Fibroblast of skin of scalp (primary cell): ENCODE measurements around the gene ZNF609.
"Not testable (repeated sequence)": the region's sequence is repeated elsewhere in the genome, so short reads cannot be mapped to it uniquely, and the experiment has no call there.

ENCODE experiments used
- DNase-seq: peaks from one replicate; pipeline ENCODE4 v3.0.0-alpha.2; 2013

ZNF609 gene

DNA sequence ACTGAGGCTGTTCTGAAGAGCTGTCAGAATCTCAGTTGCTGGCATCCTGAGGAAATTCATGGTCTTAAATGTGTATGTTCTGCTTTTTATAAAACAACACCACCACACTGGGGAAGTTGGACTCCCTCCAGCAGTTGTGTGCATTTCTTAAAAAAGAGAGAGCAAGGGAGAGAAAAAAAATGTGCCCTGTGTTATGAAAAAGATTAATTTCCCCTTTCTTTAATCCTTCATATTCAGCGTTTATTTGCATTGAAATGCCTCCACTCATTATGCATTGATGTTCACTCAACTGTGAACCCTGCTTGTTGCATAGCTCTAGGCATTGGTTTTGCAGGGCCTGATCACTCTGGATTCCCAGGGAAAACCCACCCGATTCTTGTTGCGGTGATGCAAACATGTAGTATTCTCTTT, 4.4 kb upstream of the ZNF609 start:
- no peak for DNase-seq

DNA sequence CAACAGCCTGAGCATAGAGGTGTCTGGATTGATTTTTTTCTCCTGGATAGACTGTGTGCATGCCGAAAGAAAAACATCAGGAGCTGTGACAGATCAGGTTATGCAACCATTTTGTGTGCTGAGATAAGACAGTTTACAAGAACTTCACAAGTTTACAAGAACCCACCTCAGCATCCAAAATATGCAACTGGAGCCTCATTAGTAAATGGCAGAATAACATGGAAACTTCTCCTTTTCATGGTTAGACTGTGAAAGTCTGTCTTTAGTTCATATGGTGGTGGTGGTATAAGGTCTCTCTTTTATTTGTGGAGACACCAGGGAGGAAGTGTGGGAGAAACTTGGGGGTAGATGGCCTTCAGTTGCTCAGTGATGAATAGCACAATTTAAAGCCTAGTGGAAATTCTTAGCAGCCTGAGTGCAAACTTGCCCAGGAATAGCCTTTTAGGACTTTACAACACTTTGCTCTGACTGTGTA, 3.7 kb upstream of the ZNF609 start:
- DNase-seq, result no peak

DNA sequence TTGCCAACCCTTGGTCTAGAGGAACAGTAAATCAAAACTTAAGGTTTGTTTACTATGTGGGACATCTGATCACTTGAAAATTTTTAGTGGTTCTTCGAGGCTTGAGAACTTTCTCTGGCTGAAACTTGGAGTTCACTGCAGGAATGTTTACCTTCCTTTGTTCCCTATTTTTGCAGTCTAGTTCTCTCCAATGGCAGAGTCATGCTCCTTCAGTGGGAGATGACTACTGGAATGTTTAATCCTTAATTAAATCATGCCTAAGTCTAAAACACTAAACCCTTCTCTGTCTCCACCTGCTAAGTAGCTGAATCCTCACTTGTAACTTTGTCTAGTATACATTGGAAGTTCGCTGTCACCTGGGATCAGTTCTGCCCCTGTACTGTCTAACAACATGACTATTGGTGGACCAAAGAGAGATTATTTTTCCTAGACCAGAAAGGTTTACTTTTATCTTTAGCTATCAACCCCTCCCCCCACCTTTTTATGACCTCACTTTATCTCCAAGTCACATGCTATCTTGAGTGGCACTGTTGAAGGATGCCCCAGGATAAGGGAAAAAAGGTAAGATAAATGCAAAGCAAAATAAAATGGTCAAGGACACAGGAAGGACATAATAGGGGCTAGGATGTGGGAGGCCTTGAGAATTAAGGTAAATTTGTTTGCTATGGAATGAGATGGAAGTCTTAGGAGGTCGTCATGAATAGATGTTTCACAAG, 1.2 kb upstream of the ZNF609 start:
- no peak for DNase-seq

- peak; percentile 82 for DNase-seq
Observed at GRCh38 chr15:64460724-64461720, 644 bp downstream of the ZNF609 start.

DNA sequence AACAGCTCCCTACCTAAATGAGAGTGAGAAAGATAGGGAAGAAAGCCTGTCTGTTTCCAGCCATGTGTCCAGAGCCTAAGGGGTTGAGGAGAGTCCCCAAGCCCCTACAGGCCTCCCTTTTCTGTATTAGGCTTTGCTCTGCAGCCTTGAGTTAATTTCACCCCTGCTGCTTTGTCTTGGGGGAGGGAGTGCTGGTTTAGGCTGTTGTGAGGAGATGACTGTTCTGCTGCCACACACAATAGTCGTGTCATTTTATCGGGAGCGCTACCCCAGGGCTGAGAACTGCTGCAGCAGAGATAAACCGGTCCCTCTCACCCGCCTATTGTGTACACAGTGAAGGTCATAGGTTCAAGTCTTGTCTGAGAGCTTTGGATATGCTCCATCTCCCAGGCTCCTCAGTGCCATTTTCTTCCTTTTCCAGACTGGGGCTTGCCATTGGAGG, 1.4 kb downstream of the ZNF609 start:
- peak; percentile 36 for DNase-seq

DNA sequence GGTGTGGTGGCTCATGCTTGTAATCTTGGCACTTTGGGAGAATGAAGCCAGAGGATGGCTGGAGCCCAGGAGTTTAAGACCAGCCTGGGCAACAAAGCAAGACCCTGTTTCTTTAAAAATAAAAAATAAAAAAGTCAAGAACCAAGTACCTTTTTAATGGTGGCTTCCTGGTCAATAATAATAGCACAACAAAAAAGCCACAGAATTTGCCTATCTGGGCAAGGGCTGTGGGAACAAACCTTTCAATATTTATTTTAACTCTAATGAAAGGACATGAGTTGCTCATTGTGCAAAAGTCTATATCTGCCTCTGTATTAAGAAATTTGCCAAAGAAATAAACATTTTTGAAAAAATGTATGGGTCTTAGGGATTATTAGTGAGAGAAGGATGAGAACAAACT, 2.1 kb downstream of the ZNF609 start:
- DNase-seq, result no peak

DNA sequence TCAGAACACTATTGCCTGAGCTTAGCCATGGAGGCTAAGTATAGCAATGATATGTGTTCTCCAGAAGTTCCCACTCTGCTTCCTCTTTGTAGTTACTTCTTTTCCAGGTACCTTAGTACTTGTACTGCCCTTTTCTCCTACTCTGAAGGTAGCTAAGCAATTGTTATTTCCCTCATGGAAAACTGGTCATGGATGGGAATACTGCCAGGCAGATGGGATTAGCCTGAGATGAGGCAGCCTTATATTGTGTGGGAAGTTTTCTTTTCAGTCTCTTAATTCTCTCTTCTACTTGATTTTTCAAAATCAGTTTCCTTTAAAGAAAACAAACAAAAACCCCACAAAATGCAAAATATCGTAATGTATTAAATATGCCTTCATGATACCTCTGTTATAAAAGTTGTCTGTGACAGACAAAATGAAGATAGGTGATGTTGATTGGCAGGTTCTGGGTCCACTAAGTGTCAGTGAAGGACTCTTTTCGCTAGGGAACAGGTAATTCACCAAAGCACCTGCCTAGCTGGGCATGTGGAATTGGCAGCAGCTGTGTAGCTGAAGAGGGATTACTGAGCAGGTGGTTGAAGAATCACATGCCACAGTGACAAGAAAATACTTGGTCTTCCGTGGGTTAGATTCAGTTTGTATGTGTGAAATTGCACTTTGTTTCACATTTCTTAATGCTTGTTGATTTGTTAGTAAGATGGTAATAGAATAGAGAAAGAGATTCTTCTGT, 4.1 kb downstream of the ZNF609 start:
- no peak for DNase-seq

DNA sequence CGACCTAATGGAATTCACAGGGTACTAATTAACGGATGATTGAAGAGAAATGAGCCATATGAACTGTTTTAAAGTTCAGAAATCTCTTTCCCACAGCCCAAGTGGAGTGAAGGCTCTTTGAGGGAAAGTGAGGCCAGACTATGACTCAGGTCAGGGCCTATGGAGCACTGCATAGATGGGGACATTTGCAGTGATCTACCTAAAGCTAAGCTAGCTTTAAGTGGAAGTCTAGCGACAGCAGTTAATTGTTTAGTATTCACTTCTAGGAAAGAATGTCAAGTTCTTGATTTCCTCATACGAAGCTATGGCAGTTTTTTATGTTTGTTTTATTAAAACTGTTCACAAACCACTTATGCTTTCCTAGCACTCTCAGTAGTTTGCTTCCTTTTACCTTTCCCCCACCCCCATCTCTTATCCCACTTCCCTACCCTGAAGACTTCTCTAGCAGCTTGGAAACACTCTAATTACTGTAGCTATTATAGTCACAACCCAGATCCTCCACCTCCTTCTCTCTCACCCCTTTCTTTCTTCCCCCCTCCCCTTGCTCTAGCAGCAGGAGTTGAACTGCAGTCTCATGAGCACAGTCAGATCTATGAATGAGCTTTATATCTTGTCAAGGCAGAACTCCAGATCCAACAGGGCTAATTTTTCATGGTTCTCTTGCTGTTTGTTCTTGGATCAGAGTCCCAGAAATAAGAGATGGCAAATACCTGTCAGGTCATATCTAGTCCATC, 6.2 kb downstream of the ZNF609 start:
- DNase-seq, result no peak

- no peak for DNase-seq
Observed at GRCh38 chr15:64472161-64472560, 11.8 kb downstream of the ZNF609 start.

GRCh38 chr15:64474846-64475245, 14.5 kb downstream of the ZNF609 start:
- DNase-seq, result no peak

DNA sequence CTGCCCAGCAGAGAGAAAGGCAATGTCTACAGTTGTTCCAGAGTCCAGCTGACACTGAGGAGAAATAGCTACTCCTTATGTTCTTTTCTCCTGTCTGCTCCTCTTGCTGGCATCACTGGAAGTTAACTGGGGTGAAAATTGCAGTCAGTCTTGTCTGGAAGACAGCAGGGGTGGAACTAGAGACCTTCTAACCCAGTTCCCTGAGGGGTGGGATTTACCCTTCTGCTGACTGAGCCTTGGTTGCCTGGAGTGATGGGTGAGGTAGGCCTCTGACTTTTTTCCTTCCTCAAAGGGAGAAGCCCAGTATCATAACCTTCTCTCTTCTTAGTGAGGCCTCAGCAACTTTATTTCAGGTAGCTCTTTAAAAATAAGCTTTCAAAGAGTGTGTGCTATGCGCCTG, 16.2 kb downstream of the ZNF609 start:
- DNase-seq, result no peak

GRCh38 chr15:64478863-64479262, 18.5 kb downstream of the ZNF609 start:
- no peak for DNase-seq

DNA sequence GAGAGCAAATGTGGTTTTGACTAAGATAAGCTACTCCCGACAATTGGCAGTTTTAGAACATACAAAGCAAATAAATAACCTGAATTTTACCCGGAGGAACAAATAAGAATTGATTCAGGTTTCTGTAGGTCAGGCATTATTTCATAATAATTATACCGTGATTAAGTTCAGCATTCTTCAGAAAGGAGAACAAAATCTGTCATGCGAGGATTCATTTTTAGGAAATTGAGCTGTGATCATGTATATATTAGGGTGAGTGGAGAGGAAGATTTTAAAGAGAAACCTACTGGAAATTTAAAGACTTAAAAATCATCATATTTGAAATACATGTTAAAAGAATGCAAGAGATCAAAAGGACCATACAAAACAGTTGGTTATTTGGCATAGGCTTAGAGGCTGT, 20.5 kb downstream of the ZNF609 start:
- no peak for DNase-seq

GRCh38 chr15:64483749-64484148, 23.4 kb downstream of the ZNF609 start:
- no peak for DNase-seq

DNA sequence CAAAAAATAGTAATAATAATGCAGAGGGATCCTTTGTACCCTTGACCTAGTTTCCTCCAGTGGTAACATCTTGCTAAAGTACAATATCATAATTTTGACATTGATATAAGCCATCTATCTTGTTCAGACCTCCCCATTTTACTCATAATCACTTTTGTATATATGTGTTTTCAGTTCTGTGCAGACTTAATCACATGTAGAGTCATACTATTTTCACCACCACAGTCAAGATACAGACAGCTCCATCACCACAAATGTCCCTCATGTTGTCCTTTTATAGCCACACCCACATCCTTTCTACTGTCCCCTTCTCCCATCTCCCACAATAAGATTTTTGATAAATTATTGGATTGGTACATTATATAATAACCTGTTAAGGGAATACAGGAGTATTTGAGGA, 25.4 kb downstream of the ZNF609 start:
- DNase-seq, result no peak

- DNase-seq, result no peak
Observed at GRCh38 chr15:64490598-64491259, 30.4 kb downstream of the ZNF609 start.

DNA sequence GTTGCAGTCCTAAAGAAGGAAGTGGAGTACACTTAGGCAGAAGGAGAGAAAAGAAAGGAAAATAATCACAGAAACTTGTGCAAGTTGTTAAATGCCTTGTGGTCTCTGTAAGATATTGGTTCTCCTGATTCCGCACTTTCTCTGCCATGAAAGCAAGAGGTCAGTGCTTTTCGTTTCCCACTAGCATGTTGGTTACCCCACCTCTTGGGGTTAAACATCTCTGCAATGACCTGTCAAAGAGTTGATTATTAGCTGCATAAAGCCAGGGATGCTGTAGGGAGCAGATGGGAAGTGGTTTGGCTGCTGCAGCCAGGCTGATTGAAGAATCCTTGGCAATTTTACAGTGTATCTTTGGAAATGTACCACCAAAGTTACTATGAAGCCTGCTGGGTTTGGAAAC, 33.3 kb downstream of the ZNF609 start:
- DNase-seq, result no peak

GRCh38 chr15:64495968-64496367, 35.6 kb downstream of the ZNF609 start:
- DNase-seq, result not testable (repeated sequence)

DNA sequence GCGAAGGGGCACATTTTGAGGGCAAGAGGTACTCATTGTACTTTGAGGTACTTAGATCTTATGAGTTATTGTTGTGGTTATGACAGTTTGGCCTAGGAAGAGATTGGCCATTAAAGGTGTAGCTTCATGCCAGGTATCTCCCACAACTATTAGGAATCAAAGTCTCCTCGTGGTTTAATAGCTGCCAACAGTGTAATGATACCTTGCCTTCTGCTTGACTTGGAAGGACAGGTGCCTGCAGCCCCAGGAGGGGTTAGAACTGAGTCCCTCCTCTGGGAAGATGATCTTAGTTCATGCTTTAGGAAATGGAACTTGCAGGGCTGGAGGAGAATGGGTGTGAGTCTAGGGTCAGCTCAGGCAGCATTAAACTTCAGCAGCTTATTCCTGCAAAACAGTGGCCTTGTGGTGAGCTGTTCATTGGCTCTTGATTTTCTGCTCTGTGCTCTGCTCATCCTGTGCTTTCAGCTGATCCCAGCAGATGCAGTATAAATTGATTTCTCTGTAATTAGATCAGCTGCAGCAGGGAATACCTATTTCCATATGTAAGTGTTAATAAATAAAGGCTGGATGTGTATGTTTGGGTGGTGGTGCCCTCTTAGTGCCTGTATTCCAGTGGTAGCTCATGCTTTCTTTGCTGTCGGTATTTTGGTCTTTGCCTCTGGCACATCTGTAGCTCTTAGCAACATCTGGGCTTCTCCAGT, 40.5 kb downstream of the ZNF609 start:
- no peak for DNase-seq

DNA sequence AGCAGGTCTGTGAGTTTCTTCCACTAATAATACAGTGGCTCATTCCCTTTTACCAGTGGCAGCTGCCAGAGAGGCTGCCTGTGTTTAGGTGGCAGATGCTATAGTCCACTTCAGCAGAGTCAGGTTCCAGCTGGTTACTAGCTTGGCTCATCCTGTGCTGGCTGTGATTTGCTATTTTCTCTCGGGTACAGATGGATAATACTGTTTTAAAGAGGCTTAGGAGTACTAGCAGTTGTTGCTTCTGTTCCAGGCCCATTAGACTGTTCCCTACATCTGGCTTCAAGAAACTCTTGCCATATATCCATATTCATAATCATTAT, 41.0 kb downstream of the ZNF609 start:
- no peak for DNase-seq

DNA sequence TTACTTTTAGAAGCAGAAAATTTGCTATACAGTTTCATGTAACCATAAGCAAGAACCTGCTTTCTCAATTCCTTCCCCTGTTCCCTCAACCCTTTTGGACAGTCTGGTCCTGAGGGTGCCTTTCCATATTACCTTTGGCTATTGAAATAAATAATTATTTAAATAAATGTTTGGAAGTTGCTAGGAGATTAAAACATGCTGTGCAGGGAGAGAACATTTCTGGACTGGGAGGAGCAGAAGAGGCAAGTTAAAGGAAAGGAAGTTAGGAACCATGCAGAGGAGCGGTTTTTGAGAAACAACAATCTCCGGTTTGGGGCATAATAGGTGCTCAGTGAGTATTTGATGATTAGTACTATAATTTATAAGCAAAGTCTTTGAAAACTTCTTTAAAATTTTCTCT, 41.8 kb downstream of the ZNF609 start:
- DNase-seq, result no peak
